Measurements from ENCODE around the gene OTOGL.

OTOGL gene

DNA sequence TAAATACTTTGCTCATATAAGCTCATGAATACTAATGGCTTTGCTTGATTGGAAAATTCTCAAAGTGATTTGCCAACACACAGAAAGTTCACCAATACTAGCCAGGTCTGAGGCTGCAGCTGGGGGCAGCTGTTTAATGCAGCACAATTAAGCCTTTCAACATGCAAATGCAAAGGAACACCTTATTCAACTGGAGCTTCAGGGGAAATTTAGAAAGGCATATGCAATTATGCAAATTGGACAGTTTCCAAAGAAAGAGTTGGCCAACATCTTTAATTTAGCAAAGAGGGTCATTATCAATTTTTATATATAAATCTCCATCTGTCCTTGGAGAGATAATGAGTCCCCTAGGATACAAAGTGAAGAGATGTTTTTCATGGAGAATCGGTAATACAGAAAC is 40.2 kb upstream of the OTOGL start (continued):
- TF ChIP-seq, protein P1, sequence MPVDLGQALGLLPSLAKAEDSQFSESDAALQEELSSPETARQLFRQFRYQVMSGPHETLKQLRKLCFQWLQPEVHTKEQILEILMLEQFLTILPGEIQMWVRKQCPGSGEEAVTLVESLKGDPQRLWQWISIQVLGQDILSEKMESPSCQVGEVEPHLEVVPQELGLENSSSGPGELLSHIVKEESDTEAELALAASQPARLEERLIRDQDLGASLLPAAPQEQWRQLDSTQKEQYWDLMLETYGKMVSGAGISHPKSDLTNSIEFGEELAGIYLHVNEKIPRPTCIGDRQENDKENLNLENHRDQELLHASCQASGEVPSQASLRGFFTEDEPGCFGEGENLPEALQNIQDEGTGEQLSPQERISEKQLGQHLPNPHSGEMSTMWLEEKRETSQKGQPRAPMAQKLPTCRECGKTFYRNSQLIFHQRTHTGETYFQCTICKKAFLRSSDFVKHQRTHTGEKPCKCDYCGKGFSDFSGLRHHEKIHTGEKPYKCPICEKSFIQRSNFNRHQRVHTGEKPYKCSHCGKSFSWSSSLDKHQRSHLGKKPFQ (tag by site-specific recombination; IDR thresholded peaks at IDR 0.05): no peak
- no peak for TF ChIP-seq ZNF501 (tag by site-specific recombination; IDR thresholded peaks at IDR 0.05)
- TF ChIP-seq ZNF433 (tag by site-specific recombination; IDR thresholded peaks at IDR 0.05; ENCODE audit: low read depth): no peak

DNA sequence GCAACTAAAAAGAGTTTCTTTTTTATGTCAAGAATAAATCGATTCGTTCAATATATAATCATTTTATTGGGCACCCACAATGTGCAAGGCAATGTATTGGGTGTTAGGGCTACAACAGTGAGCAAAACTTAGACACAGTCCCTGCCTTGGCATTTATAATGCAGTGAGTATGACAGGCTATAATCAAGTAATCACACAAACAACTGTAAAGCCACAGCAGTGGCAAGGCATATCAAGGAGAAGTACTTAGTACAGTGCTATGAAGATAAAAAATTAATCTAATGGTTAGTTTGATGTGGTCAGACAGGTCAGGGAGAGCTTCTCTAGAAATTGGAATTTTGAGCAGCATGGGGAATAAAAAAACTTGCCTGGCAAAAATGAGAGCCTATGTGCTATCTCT is 39.5 kb upstream of the OTOGL start:
- ChIA-PET CTCF (interaction anchor here (0.6 kb wide), 1 partner anchor 122 kb away, joined by 3 read pairs; no protein-coding TSS in a partner anchor), POLR2A (no interaction called here)
- H3K27ac ChIP-seq (ENCODE audit: extremely low read depth, low read depth, low read length): no peak overlapping the region
- peaks cover 3% of the 10 kb centered on the region for H3K4me1 ChIP-seq (ENCODE audit: control insufficient read depth, insufficient read depth, low read length)
- TF ChIP-seq ZNF571 (tag by site-specific recombination; IDR thresholded peaks at IDR 0.05): no peak
- no peaks in the 10 kb centered on the region for H3K9me3 ChIP-seq (ENCODE audit: control insufficient read depth, insufficient read depth, low read depth, low read length)
- no peaks in the 10 kb centered on the region for H3K36me3 ChIP-seq (ENCODE audit: control insufficient read depth in 2 of 2, insufficient read depth in 1 of 2, low read length in 2 of 2)
- H3K4me3 ChIP-seq (ENCODE audit: low read depth, low read length): no peak overlapping the region

DNA sequence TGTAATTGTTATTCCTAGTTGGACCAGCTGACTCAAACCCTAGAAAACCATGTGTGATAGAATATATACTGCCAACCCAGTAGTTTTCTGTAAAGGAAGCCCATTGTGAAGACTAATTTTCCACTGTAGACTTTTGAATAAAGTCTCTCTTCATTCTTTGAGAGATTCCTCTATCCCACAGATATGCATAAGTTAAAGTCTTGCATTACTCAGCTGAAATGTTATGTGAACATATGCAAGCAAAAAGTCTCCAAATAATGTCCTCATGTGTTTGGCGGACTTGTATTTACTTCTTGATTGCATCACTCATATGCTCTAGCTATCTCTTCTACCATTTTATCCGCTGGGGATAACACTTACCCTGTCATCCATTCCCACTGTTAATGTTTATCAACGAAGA is 35.1 kb upstream of the OTOGL start:
- ChIA-PET CTCF (no interaction called here), POLR2A (no interaction called here)
- Histone ChIP-seq H3K4me3 (ENCODE audit: low read depth, low read length) (no peak overlapping the region), H3K4me1 (ENCODE audit: control insufficient read depth, insufficient read depth, low read length) (no peaks in the 10 kb centered on the region), H3K27ac (ENCODE audit: extremely low read depth, low read depth, low read length) (no peak overlapping the region), H3K9me3 (ENCODE audit: control insufficient read depth, insufficient read depth, low read depth, low read length) (no peaks in the 10 kb centered on the region), H3K36me3 (ENCODE audit: control insufficient read depth in 2 of 2, insufficient read depth in 1 of 2, low read length in 2 of 2) (no peaks in the 10 kb centered on the region)
- TF ChIP-seq OVOL3 (tag by site-specific recombination; IDR thresholded peaks at IDR 0.05): no peak
- TF ChIP-seq, protein P2, sequence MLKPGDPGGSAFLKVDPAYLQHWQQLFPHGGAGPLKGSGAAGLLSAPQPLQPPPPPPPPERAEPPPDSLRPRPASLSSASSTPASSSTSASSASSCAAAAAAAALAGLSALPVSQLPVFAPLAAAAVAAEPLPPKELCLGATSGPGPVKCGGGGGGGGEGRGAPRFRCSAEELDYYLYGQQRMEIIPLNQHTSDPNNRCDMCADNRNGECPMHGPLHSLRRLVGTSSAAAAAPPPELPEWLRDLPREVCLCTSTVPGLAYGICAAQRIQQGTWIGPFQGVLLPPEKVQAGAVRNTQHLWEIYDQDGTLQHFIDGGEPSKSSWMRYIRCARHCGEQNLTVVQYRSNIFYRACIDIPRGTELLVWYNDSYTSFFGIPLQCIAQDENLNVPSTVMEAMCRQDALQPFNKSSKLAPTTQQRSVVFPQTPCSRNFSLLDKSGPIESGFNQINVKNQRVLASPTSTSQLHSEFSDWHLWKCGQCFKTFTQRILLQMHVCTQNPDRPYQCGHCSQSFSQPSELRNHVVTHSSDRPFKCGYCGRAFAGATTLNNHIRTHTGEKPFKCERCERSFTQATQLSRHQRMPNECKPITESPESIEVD (tag by site-specific recombination; IDR thresholded peaks at IDR 0.05): no peak
- no peak for TF ChIP-seq MYNN (tag by site-specific recombination; IDR thresholded peaks at IDR 0.05; ENCODE audit: borderline replicate concordance)
- TF ChIP-seq ZNF843 (tag by site-specific recombination; IDR thresholded peaks at IDR 0.05): no peak
- no peak for TF ChIP-seq ZNF366 (tag by site-specific recombination; conservative IDR thresholded peaks at IDR 0.05)
- TF ChIP-seq, protein P3, sequence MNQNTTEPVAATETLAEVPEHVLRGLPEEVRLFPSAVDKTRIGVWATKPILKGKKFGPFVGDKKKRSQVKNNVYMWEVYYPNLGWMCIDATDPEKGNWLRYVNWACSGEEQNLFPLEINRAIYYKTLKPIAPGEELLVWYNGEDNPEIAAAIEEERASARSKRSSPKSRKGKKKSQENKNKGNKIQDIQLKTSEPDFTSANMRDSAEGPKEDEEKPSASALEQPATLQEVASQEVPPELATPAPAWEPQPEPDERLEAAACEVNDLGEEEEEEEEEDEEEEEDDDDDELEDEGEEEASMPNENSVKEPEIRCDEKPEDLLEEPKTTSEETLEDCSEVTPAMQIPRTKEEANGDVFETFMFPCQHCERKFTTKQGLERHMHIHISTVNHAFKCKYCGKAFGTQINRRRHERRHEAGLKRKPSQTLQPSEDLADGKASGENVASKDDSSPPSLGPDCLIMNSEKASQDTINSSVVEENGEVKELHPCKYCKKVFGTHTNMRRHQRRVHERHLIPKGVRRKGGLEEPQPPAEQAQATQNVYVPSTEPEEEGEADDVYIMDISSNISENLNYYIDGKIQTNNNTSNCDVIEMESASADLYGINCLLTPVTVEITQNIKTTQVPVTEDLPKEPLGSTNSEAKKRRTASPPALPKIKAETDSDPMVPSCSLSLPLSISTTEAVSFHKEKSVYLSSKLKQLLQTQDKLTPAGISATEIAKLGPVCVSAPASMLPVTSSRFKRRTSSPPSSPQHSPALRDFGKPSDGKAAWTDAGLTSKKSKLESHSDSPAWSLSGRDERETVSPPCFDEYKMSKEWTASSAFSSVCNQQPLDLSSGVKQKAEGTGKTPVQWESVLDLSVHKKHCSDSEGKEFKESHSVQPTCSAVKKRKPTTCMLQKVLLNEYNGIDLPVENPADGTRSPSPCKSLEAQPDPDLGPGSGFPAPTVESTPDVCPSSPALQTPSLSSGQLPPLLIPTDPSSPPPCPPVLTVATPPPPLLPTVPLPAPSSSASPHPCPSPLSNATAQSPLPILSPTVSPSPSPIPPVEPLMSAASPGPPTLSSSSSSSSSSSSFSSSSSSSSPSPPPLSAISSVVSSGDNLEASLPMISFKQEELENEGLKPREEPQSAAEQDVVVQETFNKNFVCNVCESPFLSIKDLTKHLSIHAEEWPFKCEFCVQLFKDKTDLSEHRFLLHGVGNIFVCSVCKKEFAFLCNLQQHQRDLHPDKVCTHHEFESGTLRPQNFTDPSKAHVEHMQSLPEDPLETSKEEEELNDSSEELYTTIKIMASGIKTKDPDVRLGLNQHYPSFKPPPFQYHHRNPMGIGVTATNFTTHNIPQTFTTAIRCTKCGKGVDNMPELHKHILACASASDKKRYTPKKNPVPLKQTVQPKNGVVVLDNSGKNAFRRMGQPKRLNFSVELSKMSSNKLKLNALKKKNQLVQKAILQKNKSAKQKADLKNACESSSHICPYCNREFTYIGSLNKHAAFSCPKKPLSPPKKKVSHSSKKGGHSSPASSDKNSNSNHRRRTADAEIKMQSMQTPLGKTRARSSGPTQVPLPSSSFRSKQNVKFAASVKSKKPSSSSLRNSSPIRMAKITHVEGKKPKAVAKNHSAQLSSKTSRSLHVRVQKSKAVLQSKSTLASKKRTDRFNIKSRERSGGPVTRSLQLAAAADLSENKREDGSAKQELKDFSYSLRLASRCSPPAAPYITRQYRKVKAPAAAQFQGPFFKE (tag by site-specific recombination; IDR thresholded peaks at IDR 0.05; ENCODE audit: borderline replicate concordance): no peak
- TF ChIP-seq ZNF561 (tag by site-specific recombination; IDR thresholded peaks at IDR 0.05; ENCODE audit: borderline replicate concordance): no peak
- TF ChIP-seq, protein P4, sequence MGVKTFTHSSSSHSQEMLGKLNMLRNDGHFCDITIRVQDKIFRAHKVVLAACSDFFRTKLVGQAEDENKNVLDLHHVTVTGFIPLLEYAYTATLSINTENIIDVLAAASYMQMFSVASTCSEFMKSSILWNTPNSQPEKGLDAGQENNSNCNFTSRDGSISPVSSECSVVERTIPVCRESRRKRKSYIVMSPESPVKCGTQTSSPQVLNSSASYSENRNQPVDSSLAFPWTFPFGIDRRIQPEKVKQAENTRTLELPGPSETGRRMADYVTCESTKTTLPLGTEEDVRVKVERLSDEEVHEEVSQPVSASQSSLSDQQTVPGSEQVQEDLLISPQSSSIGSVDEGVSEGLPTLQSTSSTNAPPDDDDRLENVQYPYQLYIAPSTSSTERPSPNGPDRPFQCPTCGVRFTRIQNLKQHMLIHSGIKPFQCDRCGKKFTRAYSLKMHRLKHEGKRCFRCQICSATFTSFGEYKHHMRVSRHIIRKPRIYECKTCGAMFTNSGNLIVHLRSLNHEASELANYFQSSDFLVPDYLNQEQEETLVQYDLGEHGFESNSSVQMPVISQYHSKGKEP (tag by site-specific recombination; IDR thresholded peaks at IDR 0.05): no peak
- TF ChIP-seq, protein P5, sequence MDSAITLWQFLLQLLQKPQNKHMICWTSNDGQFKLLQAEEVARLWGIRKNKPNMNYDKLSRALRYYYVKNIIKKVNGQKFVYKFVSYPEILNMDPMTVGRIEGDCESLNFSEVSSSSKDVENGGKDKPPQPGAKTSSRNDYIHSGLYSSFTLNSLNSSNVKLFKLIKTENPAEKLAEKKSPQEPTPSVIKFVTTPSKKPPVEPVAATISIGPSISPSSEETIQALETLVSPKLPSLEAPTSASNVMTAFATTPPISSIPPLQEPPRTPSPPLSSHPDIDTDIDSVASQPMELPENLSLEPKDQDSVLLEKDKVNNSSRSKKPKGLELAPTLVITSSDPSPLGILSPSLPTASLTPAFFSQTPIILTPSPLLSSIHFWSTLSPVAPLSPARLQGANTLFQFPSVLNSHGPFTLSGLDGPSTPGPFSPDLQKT (IDR thresholded peaks at IDR 0.05; ENCODE audit: borderline replicate concordance, low read depth, low read length): no peak
- no peak for TF ChIP-seq ZNF248 (tag by site-specific recombination; IDR thresholded peaks at IDR 0.05)
- TF ChIP-seq ZNF791 (tag by site-specific recombination; IDR thresholded peaks at IDR 0.05): no peak
- TF ChIP-seq, protein P6, sequence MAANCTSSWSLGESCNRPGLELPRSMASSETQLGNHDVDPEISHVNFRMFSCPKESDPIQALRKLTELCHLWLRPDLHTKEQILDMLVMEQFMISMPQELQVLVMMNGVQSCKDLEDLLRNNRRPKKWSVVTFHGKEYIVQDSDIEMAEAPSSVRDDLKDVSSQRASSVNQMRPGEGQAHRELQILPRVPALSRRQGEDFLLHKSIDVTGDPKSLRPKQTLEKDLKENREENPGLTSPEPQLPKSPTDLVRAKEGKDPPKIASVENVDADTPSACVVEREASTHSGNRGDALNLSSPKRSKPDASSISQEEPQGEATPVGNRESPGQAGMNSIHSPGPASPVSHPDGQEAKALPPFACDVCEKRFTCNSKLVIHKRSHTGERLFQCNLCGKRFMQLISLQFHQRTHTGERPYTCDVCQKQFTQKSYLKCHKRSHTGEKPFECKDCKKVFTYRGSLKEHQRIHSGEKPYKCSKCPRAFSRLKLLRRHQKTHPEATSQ (tag by site-specific recombination; IDR thresholded peaks at IDR 0.05): no peak
- TF ChIP-seq ZNF311 (tag by site-specific recombination; IDR thresholded peaks at IDR 0.05; ENCODE audit: borderline replicate concordance): no peak
